CD4-positive, CD25-positive, alpha-beta regulatory T cell (primary cell): ENCODE measurements around the gene MRTFB. TPM values are rescaled to one million over a fixed set of nuclear protein-coding genes. Genes with fewer than 3 reads are reported as not detected.
A peak's percentile ranks its signal among the peaks of the same experiment; 100 is the strongest.

Experiments
- ATAC-seq, 2 donors: fragments of 150-1000 bp; cut with Tn5 transposase; one replicate each; pipeline ENCODE4 v1.10.0; 2021; ENCODE audit warnings: low read depth in 2 of 2, moderate number of reproducible peaks in 2 of 2, moderate library complexity in 1 of 2
- DNase-seq, 3 donors: peaks; one replicate each; pipeline versions ENCODE4 v3.0.0 to v3.0.0-alpha.2; 2012 to 2022; ENCODE audit warnings: mixed read lengths in 1 of 3
- H3K27ac ChIP-seq: one replicate; pipeline ENCODE4 v1.7.0; 2013; ENCODE audit warnings: mild to moderate bottlenecking, low read length; ENCODE audit not compliant: insufficient read depth, poor library complexity, severe bottlenecking
- H3K27me3 ChIP-seq: one replicate; pipeline ENCODE4 v1.7.0; 2013; ENCODE audit warnings: low read length; ENCODE audit not compliant: control insufficient read depth, insufficient read depth
- H3K36me3 ChIP-seq: one replicate; pipeline ENCODE4 v1.7.0; 2013; ENCODE audit warnings: mild to moderate bottlenecking, low read length, moderate library complexity; ENCODE audit not compliant: control insufficient read depth, insufficient read depth
- H3K4me1 ChIP-seq: 2 replicates; pipeline ENCODE4 v1.7.0; 2013; ENCODE audit warnings: mild to moderate bottlenecking, low read length; ENCODE audit not compliant: insufficient read depth, control insufficient read depth, poor library complexity, severe bottlenecking
- H3K4me3 ChIP-seq: one replicate; pipeline ENCODE4 v1.7.0; 2013; ENCODE audit warnings: low read depth, mild to moderate bottlenecking, low read length, moderate library complexity
- H3K9me3 ChIP-seq, 2 experiments: 1 replicate in 1 of 2; 2 replicates in 1 of 2; pipeline ENCODE4 v1.7.0; 2013; ENCODE audit warnings: low read length in 2 of 2, mild to moderate bottlenecking in 1 of 2, moderate library complexity in 1 of 2; ENCODE audit not compliant: control insufficient read depth in 2 of 2
- H3K27ac Mint-ChIP-seq, 3 donors: one replicate each; pipeline ENCODE4 v1.8.0; 2020 to 2022; ENCODE audit warnings: mild to moderate bottlenecking in 3 of 3, mixed read lengths in 3 of 3, moderate library complexity in 2 of 3
- H3K27me3 Mint-ChIP-seq: one replicate; pipeline ENCODE4 v1.8.0; 2022; ENCODE audit warnings: mild to moderate bottlenecking, mixed read lengths
- H3K36me3 Mint-ChIP-seq: one replicate; pipeline ENCODE4 v1.8.0; 2020; ENCODE audit warnings: mixed read lengths
- H3K4me1 Mint-ChIP-seq, 4 donors: one replicate each; pipeline ENCODE4 v1.8.0; 2020 to 2022; ENCODE audit warnings: mixed read lengths in 4 of 4, mild to moderate bottlenecking in 1 of 4
- H3K4me3 Mint-ChIP-seq, 4 donors: one replicate each; pipeline ENCODE4 v1.8.0; 2020 to 2022; ENCODE audit warnings: mild to moderate bottlenecking in 4 of 4, mixed read lengths in 4 of 4, moderate library complexity in 3 of 4
- H3K9me3 Mint-ChIP-seq, 7 donors: one replicate each; pipeline ENCODE4 v1.8.0; 2020 to 2022; ENCODE audit warnings: mixed read lengths in 7 of 7, mild to moderate bottlenecking in 3 of 7, moderate library complexity in 2 of 7
- polyA plus RNA-seq, 4 donors: library from polyadenylated mRNA; unstranded; fragments of 300-500 nt; fragmentation: Illumina TruSeq; gene quantifications; one replicate each; pipeline ENCODE4 v1.2.3, GENCODE V29; 2021
- total RNA-seq: library from RNA; stranded (reverse); gene quantifications from one replicate; pipeline ENCODE4 v1.2.3, GENCODE V29; 2022

Gene MRTFB
- total and polyA plus RNA-seq, 5 donors from 2014 or later, result 3.2 to 21.9 (median 4.4) TPM

- no peak overlapping the region for H3K27ac ChIP-seq
- ATAC-seq (no peak), DNase-seq (no peak)
- peaks cover 4% of the 10 kb centered on the region for H3K36me3 Mint-ChIP-seq
- no peak overlapping the region for H3K4me3 ChIP-seq
- peak overlapping the region in 2 of 3 donors; percentile 3 to 81 for H3K27ac Mint-ChIP-seq
- H3K27me3 ChIP-seq, result no peaks in the 10 kb centered on the region
- no peaks in the 10 kb centered on the region for H3K9me3 ChIP-seq
- no peak overlapping the region for H3K4me3 Mint-ChIP-seq
- peaks cover 0 to 1% (median 0%) of the 10 kb centered on the region in 7 donors for H3K9me3 Mint-ChIP-seq
- no peaks in the 10 kb centered on the region for H3K4me1 ChIP-seq
- peaks cover 17 to 45% (median 39%) of the 10 kb centered on the region in 4 donors for H3K4me1 Mint-ChIP-seq
- H3K36me3 ChIP-seq, result no peaks in the 10 kb centered on the region
- H3K27me3 Mint-ChIP-seq, result no peaks in the 10 kb centered on the region
These were observed 29.7 kb downstream of the MRTFB start for GRCh38 chr16:14100825-14101224.

- no peak overlapping the region for H3K4me3 ChIP-seq
- H3K27me3 ChIP-seq, result no peaks in the 10 kb centered on the region
- ATAC-seq, result no peak
- H3K9me3 Mint-ChIP-seq, result peaks cover 0 to 1% (median 0%) of the 10 kb centered on the region in 7 donors
- DNase-seq, result peak in 1 of 3 donors; percentile 11
- H3K36me3 Mint-ChIP-seq, result peaks cover 4% of the 10 kb centered on the region
- H3K4me1 ChIP-seq, result no peaks in the 10 kb centered on the region
- no peaks in the 10 kb centered on the region for H3K9me3 ChIP-seq
- no peaks in the 10 kb centered on the region for H3K27me3 Mint-ChIP-seq
- H3K27ac ChIP-seq, result no peak overlapping the region
- peak overlapping the region in 1 of 4 donors; percentile 15 for H3K4me3 Mint-ChIP-seq
- H3K4me1 Mint-ChIP-seq, result peaks cover 20 to 45% (median 39%) of the 10 kb centered on the region in 4 donors
- H3K36me3 ChIP-seq, result no peaks in the 10 kb centered on the region
- H3K27ac Mint-ChIP-seq, result peak overlapping the region in 2 of 3 donors; percentile 3 to 22
These were observed 30.3 kb downstream of the MRTFB start for GRCh38 chr16:14101415-14101814.

- Mint-ChIP-seq H3K27me3 (no peaks in the 10 kb centered on the region), H3K36me3 (no peaks in the 10 kb centered on the region), H3K27ac (peak overlapping the region in 1 of 3 donors; percentile 2), H3K4me1 (peaks cover 22 to 50% (median 38%) of the 10 kb centered on the region in 4 donors), H3K4me3 (no peak overlapping the region), H3K9me3 (peaks cover 0 to 1% (median 0%) of the 10 kb centered on the region in 7 donors)
- Histone ChIP-seq H3K4me1 (no peaks in the 10 kb centered on the region), H3K4me3 (no peak overlapping the region), H3K27me3 (no peaks in the 10 kb centered on the region), H3K36me3 (no peaks in the 10 kb centered on the region), H3K9me3 (no peaks in the 10 kb centered on the region), H3K27ac (no peak overlapping the region)
- no peak for DNase-seq
- no peak for ATAC-seq
These were observed 32.0 kb downstream of the MRTFB start for GRCh38 chr16:14102925-14103720.

- H3K27me3 Mint-ChIP-seq, result no peaks in the 10 kb centered on the region
- Histone ChIP-seq H3K36me3 (no peaks in the 10 kb centered on the region), H3K27ac (no peak overlapping the region), H3K9me3 (no peaks in the 10 kb centered on the region), H3K4me3 (no peak overlapping the region), H3K27me3 (no peaks in the 10 kb centered on the region), H3K4me1 (no peaks in the 10 kb centered on the region)
- H3K27ac Mint-ChIP-seq, result no peak overlapping the region
- H3K36me3 Mint-ChIP-seq, result no peaks in the 10 kb centered on the region
- peaks cover 30 to 52% (median 40%) of the 10 kb centered on the region in 4 donors for H3K4me1 Mint-ChIP-seq
- ATAC-seq (no peak), DNase-seq (no peak)
- peaks cover 0 to 1% (median 0%) of the 10 kb centered on the region in 7 donors for H3K9me3 Mint-ChIP-seq
- H3K4me3 Mint-ChIP-seq, result no peak overlapping the region
These were observed 32.9 kb downstream of the MRTFB start for GRCh38 chr16:14104066-14104465.

- no peak for DNase-seq
- Histone ChIP-seq H3K4me1 (no peaks in the 10 kb centered on the region), H3K27me3 (no peaks in the 10 kb centered on the region), H3K4me3 (no peak overlapping the region), H3K27ac (no peak overlapping the region), H3K9me3 (no peaks in the 10 kb centered on the region), H3K36me3 (no peaks in the 10 kb centered on the region)
- Mint-ChIP-seq H3K27me3 (no peaks in the 10 kb centered on the region), H3K27ac (peak overlapping the region in 1 of 3 donors; percentile 75), H3K9me3 (peaks cover 0 to 1% (median 0%) of the 10 kb centered on the region in 7 donors), H3K36me3 (no peaks in the 10 kb centered on the region), H3K4me1 (peaks cover 38 to 60% (median 44%) of the 10 kb centered on the region in 4 donors), H3K4me3 (no peak overlapping the region)
- ATAC-seq, result no peak
These were observed 34.7 kb downstream of the MRTFB start for GRCh38 chr16:14105760-14106375.

- Mint-ChIP-seq H3K9me3 (no peaks in the 10 kb centered on the region), H3K4me3 (no peak overlapping the region), H3K27ac (peak overlapping the region in 1 of 3 donors; percentile 75), H3K4me1 (peaks cover 32 to 59% (median 41%) of the 10 kb centered on the region in 4 donors), H3K27me3 (no peaks in the 10 kb centered on the region), H3K36me3 (no peaks in the 10 kb centered on the region)
- Histone ChIP-seq H3K4me3 (no peak overlapping the region), H3K36me3 (no peaks in the 10 kb centered on the region), H3K4me1 (no peaks in the 10 kb centered on the region), H3K9me3 (no peaks in the 10 kb centered on the region), H3K27ac (no peak overlapping the region), H3K27me3 (no peaks in the 10 kb centered on the region)
- DNase-seq, result no peak
- ATAC-seq, result no peak
These were observed 35.3 kb downstream of the MRTFB start for GRCh38 chr16:14106457-14106856.

- H3K27me3 Mint-ChIP-seq, result no peaks in the 10 kb centered on the region
- peaks cover 27 to 57% (median 39%) of the 10 kb centered on the region in 4 donors for H3K4me1 Mint-ChIP-seq
- H3K9me3 Mint-ChIP-seq, result no peaks in the 10 kb centered on the region
- H3K4me3 Mint-ChIP-seq, result no peak overlapping the region
- Histone ChIP-seq H3K36me3 (no peaks in the 10 kb centered on the region), H3K4me1 (no peaks in the 10 kb centered on the region), H3K4me3 (no peak overlapping the region), H3K27ac (no peak overlapping the region), H3K9me3 (no peaks in the 10 kb centered on the region), H3K27me3 (no peaks in the 10 kb centered on the region)
- no peaks in the 10 kb centered on the region for H3K36me3 Mint-ChIP-seq
- ATAC-seq (no peak), DNase-seq (no peak)
- no peak overlapping the region for H3K27ac Mint-ChIP-seq
These were observed 35.8 kb downstream of the MRTFB start for GRCh38 chr16:14106961-14107360.
